Measurements from ENCODE around the gene LIMS2.

The LIMS2 gene

DNA sequence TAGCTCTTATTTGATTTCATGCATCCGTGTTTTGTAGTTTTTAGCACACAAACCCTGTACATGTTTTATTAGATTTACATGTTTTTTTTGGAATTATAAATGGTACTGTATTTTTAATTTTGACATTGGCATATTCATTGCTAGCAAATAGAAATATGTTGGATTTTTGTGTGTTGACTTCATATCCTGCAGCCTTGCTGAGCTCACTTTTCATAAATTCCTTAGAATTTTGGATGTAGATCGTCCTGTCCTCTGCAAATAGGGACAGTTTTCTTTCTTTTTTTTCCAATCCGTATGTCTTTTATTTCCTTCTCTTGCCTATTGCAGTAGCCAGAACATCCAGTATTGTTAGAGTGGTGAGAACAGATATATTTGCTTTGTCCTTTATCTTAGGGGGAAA is 76.1 kb downstream of the LIMS2 start:
- Histone ChIP-seq H3K4me1 (ENCODE audit: control insufficient read depth, low read depth, low read length) (no peaks in the 10 kb centered on the region), H3K27me3 (ENCODE audit: control insufficient read depth, insufficient read depth, low read length) (no peaks in the 10 kb centered on the region), H3K9me3 (ENCODE audit: control insufficient read depth, low read depth, low read length) (no peaks in the 10 kb centered on the region), H3K36me3 (ENCODE audit: control insufficient read depth, low read depth, low read length) (no peaks in the 10 kb centered on the region), H3K9ac (ENCODE audit: low read length) (no peak overlapping the region), H3K4me3 (ENCODE audit: low read length) (no peak overlapping the region), H3K27ac (ENCODE audit: low read length) (no peak overlapping the region)

DNA sequence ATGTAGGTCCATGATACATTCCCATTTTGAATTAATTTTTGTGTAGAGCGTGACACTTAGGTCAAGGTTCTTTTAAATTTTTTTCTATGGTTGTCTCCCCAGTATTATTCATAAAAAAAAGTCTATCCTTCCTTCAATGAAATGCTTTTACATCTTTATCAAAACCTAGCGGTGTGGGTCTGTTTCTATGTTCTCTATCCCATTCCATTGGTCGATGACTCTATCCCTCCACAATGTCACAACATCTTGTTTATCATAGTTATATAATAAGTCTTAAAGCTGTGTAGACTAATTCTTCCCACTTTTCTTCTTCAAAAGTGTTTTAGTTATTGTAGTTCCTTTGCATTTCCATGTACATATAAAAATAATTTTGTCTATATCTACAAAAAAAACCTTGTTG is 76.6 kb downstream of the LIMS2 start:
- H3K27me3 ChIP-seq (ENCODE audit: control insufficient read depth, insufficient read depth, low read length): no peaks in the 10 kb centered on the region
- no peaks in the 10 kb centered on the region for H3K36me3 ChIP-seq (ENCODE audit: control insufficient read depth, low read depth, low read length)
- H3K9me3 ChIP-seq (ENCODE audit: control insufficient read depth, low read depth, low read length): no peaks in the 10 kb centered on the region
- H3K4me1 ChIP-seq (ENCODE audit: control insufficient read depth, low read depth, low read length): no peaks in the 10 kb centered on the region
- H3K27ac ChIP-seq (ENCODE audit: low read length): no peak overlapping the region
- no peak overlapping the region for H3K4me3 ChIP-seq (ENCODE audit: low read length)
- no peak overlapping the region for H3K9ac ChIP-seq (ENCODE audit: low read length)

DNA sequence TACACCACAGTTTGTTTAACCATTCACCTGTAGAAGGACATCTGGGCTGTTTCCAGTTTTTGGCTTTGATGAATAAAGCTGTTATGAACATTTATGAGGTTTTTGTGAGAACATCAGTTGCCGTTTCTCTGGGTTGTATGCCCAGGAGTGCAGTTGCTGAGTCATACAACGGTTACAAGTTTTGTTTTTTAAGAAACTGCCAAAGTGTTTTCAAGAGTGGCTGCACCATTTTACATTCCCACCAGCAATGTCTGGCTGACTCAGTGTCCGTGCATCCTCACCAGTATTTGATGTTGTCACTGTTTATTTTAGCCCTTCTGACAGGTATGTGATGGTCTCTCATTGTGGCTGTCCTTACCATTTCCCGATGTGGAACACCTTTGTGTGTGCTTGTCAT is 77.3 kb downstream of the LIMS2 start:
- no peak overlapping the region for H3K27ac ChIP-seq (ENCODE audit: low read length)
- H3K9ac ChIP-seq (ENCODE audit: low read length): no peak overlapping the region
- no peaks in the 10 kb centered on the region for H3K36me3 ChIP-seq (ENCODE audit: control insufficient read depth, low read depth, low read length)
- H3K27me3 ChIP-seq (ENCODE audit: control insufficient read depth, insufficient read depth, low read length): no peaks in the 10 kb centered on the region
- H3K9me3 ChIP-seq (ENCODE audit: control insufficient read depth, low read depth, low read length): no peaks in the 10 kb centered on the region
- no peak overlapping the region for H3K4me3 ChIP-seq (ENCODE audit: low read length)
- H3K4me1 ChIP-seq (ENCODE audit: control insufficient read depth, low read depth, low read length): no peaks in the 10 kb centered on the region

DNA sequence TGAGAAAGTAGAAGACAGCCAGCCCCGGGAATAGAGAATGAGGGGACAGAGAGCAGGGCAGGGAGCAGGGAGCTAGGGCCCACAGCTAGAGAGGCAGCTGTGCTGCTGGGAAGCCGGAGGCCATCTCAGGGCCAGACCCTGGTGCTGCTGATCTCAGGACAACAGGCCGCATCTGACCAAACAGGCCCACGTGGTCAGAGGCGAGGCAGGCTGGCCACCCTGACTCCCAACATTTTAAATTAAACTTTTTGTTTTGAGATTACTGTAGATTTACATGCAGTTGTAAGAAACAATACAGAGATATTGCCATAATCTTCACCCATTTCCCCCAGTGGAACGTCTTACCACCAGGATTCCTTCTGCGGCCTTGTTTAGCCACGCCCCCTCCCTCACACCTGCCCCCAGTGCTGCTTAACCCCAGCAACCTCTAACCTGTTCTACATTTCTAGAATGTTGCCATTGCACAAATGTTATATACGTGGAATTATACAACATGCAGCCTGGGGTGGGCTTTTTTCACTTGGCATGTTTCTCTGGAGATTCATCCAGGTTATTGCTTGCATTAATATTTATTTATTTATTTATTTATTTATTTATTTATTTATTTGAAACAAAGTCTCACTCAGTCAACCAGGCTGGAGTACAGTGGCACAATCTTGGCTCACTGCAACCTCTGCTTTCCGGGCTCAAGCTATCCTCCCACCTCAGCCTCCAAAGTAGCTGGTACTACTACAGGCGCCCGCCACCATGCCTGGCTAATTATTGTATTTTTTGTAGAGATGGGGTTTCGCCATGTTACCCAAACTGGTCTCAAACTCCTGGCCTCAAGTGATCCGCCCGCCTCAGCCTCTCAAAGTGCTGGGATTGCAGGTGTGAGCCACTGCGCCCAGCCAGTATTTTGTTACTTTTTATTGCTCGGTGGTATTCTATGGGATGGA is 78.0 kb downstream of the LIMS2 start:
- Histone ChIP-seq H3K4me3 (ENCODE audit: low read length) (no peak overlapping the region), H3K36me3 (ENCODE audit: control insufficient read depth, low read depth, low read length) (no peaks in the 10 kb centered on the region), H3K9ac (ENCODE audit: low read length) (no peak overlapping the region), H3K27ac (ENCODE audit: low read length) (no peak overlapping the region), H3K4me1 (ENCODE audit: control insufficient read depth, low read depth, low read length) (no peaks in the 10 kb centered on the region), H3K9me3 (ENCODE audit: control insufficient read depth, low read depth, low read length) (no peaks in the 10 kb centered on the region), H3K27me3 (ENCODE audit: control insufficient read depth, insufficient read depth, low read length) (no peaks in the 10 kb centered on the region)

DNA sequence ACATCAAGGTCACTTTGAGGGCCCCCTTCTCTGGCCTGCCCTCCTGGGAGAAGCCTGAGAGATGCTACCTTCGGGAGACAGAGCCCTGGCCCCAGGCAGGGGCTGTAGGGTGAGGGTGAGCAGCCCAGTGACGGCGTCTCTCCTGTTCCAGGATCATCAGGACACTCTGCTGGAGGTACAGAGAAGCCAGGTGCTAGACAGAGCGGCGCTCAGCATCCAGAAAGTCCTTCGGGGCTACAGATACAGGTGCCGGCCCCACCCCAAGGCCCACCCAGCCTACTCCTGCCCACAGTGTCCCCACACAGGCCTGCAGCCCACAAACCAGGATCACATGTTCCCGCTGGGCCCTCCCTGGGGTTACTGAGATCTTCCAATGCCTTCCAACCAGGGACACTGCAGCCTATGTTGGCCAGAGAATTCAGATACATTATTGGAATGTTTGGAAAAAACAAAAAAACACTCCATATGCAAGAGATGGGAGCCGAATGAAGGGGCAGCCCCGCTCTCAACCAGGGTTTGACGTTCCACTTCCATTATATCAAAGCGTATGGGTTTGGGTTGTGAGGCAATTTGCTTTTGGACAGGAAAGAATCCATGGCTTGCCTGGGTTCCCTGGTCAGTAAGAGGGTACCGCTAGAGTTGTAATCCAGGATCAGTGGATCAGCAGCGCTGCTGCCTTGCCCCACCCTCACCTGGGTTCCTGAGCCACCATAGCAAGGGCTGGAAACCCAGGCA is 78.9 kb downstream of the LIMS2 start:
- H3K27ac ChIP-seq (ENCODE audit: low read length): no peak overlapping the region
- no peaks in the 10 kb centered on the region for H3K27me3 ChIP-seq (ENCODE audit: control insufficient read depth, insufficient read depth, low read length)
- H3K4me3 ChIP-seq (ENCODE audit: low read length): no peak overlapping the region
- no peaks in the 10 kb centered on the region for H3K4me1 ChIP-seq (ENCODE audit: control insufficient read depth, low read depth, low read length)
- no peaks in the 10 kb centered on the region for H3K9me3 ChIP-seq (ENCODE audit: control insufficient read depth, low read depth, low read length)
- H3K36me3 ChIP-seq (ENCODE audit: control insufficient read depth, low read depth, low read length): no peaks in the 10 kb centered on the region
- H3K9ac ChIP-seq (ENCODE audit: low read length): no peak overlapping the region

DNA sequence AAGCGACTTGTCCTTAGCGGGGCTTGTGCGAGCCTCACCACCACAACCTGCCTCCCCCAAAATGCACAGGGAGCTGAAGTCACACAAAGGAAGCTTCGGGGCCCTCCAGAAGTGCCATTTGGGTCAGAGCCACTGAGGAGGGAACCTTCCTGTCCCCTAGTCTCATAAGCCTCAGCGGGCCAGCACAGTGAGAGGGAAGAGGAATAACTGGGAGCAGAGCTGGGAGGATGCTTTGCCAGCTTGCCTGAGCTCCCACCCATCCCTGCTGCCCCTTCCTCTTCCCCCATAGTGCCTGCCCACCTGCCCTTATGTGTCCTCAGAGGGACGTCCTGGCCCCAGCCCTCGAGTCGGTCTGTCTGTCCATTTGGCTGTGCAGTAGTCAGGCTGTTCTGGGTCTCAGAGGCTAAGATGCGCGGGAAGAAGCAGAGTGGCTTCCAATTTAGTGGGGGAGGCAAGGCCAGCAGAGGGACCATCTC is 81.2 kb downstream of the LIMS2 start:
- H3K4me3 ChIP-seq (ENCODE audit: low read length): no peak overlapping the region
- no peaks in the 10 kb centered on the region for H3K4me1 ChIP-seq (ENCODE audit: control insufficient read depth, low read depth, low read length)
- no peaks in the 10 kb centered on the region for H3K27me3 ChIP-seq (ENCODE audit: control insufficient read depth, insufficient read depth, low read length)
- no peaks in the 10 kb centered on the region for H3K36me3 ChIP-seq (ENCODE audit: control insufficient read depth, low read depth, low read length)
- H3K27ac ChIP-seq (ENCODE audit: low read length): no peak overlapping the region
- H3K9ac ChIP-seq (ENCODE audit: low read length): no peak overlapping the region
- no peaks in the 10 kb centered on the region for H3K9me3 ChIP-seq (ENCODE audit: control insufficient read depth, low read depth, low read length)

DNA sequence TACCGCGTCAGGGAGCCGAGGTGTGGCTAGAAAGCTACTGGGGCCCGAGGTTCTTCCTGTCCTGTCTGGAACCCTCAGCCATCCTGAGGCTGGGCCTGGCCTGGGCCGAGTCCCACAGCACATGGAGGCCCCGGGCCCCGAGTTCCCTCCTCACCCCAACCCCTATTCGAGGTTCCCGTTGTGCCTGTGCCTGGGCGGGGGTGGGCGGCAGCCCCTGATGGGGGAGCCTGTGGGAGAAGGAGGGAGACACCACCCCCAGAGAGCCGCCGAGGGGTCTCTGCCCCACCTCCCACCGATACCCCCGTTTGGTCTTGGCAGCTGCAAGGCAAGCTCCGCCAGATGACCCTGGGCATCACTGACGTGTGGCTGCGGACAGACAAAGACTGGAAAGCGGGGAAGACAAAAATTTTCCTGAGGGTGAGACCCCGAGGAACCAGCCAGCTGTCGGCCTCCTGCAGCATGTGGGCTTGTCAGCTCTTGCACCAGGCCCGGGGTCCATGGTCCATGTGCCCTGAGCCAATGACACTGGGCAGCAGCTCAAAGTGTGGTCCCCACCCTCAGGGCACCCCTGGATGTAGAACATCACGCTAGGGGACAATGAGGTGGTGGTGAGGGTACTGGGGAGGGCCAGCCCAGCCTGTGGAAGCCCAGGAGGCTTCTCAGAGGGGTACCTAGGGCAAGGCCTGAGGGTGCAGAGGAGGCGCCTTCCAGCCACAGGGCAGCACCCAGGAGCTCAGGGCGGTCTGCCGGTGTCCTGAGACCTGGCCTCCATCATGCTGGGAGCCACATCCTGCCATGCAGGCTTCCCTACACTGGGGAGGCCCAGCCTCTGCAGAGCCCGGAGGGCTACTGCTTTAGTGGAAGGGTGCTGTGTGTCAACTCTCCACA is 81.9 kb downstream of the LIMS2 start:
- no peak overlapping the region for H3K9ac ChIP-seq (ENCODE audit: low read length)
- H3K9me3 ChIP-seq (ENCODE audit: control insufficient read depth, low read depth, low read length): no peaks in the 10 kb centered on the region
- H3K36me3 ChIP-seq (ENCODE audit: control insufficient read depth, low read depth, low read length): no peaks in the 10 kb centered on the region
- no peak overlapping the region for H3K27ac ChIP-seq (ENCODE audit: low read length)
- H3K27me3 ChIP-seq (ENCODE audit: control insufficient read depth, insufficient read depth, low read length): no peaks in the 10 kb centered on the region
- H3K4me1 ChIP-seq (ENCODE audit: control insufficient read depth, low read depth, low read length): no peaks in the 10 kb centered on the region
- no peak overlapping the region for H3K4me3 ChIP-seq (ENCODE audit: low read length)

DNA sequence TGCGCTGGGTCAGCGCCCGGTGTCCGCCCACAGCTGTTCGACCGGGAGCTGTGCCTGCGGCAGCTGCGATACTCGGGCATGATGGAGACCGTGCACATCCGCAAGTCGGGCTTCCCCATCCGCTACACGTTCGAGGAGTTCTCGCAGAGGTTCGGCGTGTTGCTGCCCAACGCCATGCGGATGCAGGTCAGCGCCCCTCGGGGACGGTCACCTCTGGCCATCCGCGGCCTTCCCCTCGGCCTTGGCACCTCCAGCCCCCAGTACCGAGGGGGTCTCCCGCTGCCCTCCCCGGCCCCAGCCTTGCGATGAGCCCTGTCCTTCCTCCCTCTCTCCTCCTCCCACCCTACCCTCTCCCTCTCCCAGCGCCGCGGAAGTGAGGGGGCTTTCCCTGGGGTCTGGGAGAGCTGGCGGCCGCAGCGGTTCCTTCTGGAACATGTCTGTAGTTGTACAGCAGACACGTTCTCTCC is 82.5 kb downstream of the LIMS2 start:
- H3K4me3 ChIP-seq (ENCODE audit: low read length): no peak overlapping the region
- H3K9ac ChIP-seq (ENCODE audit: low read length): no peak overlapping the region
- no peak overlapping the region for H3K27ac ChIP-seq (ENCODE audit: low read length)
- H3K36me3 ChIP-seq (ENCODE audit: control insufficient read depth, low read depth, low read length): no peaks in the 10 kb centered on the region
- H3K9me3 ChIP-seq (ENCODE audit: control insufficient read depth, low read depth, low read length): no peaks in the 10 kb centered on the region
- H3K27me3 ChIP-seq (ENCODE audit: control insufficient read depth, insufficient read depth, low read length): no peaks in the 10 kb centered on the region
- H3K4me1 ChIP-seq (ENCODE audit: control insufficient read depth, low read depth, low read length): no peaks in the 10 kb centered on the region

DNA sequence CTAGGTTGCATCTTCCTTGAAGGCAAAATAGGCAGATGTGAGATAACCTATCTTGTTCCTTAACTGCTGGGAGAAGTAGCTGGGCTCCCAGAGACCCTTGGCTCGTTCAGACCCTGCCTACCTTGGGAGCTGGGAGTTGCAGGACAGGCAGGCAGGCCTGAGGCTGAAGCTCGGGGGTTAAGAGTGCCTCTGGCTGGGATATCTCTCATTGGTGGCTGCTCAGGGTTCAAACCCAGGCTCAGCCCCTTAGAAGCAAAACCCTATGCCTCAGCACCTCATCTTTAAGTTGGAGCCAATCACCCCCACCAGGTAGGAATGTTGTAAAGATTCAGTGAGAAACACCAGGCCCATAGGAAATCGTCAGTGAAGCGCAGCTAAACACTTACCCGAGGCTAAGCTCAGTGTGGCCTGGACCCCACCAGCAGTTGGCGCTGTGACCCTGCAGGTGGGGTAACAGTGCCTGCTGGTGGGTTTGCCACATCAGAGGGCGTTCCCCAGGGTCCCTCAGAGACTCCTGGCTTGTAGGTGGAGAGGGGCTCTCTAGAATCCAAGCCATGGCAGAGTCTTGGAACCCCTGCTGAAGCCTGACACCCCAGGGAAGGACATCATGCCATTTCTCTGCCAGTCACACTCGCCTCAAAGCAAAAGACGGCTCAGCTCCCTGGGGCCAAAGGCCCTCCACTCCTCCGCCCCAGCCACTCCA is 84.0 kb downstream of the LIMS2 start:
- no peaks in the 10 kb centered on the region for H3K36me3 ChIP-seq (ENCODE audit: control insufficient read depth, low read depth, low read length)
- H3K9ac ChIP-seq (ENCODE audit: low read length): no peak overlapping the region
- no peaks in the 10 kb centered on the region for H3K4me1 ChIP-seq (ENCODE audit: control insufficient read depth, low read depth, low read length)
- no peaks in the 10 kb centered on the region for H3K9me3 ChIP-seq (ENCODE audit: control insufficient read depth, low read depth, low read length)
- no peak overlapping the region for H3K4me3 ChIP-seq (ENCODE audit: low read length)
- H3K27me3 ChIP-seq (ENCODE audit: control insufficient read depth, insufficient read depth, low read length): no peaks in the 10 kb centered on the region
- no peak overlapping the region for H3K27ac ChIP-seq (ENCODE audit: low read length)

DNA sequence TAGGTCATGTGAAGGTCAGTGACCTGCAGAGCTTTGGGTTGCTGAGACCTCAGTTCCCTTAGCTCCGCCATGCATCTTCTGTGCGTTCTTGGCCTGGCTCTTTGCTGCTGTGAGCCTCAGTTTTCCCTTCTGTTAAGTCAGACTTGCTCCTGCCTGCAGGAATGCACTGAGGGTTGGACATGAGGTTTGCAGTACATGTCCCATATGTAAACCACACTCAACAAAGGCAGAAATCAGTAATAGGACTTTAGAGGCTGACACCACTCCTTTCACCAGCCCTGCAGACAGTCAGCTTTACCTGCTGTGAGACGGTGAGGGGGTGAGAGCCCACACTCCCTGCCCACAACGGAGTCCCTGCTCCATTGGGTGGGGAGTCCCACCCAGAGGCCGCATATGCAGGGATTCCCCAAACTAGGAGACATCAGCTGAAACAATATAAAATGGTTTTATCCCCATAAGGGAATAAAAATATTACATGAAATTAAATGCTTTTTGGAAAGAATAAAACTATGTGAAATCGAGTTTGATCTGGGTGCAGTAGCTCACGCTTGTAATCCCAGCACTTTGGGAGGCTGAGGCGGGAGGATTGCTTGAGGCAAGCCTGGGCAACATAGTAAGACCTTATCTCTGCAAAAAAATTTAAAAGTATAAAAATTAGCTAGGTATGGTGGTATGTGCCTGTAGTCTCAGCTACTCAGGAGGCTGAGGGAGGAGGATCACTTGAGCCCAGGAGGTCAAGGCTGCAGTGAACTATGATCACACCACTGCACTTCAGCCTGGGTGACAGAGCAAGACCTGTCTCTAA is 84.7 kb downstream of the LIMS2 start:
- Histone ChIP-seq H3K9me3 (ENCODE audit: control insufficient read depth, low read depth, low read length) (no peaks in the 10 kb centered on the region), H3K27ac (ENCODE audit: low read length) (no peak overlapping the region), H3K36me3 (ENCODE audit: control insufficient read depth, low read depth, low read length) (no peaks in the 10 kb centered on the region), H3K4me1 (ENCODE audit: control insufficient read depth, low read depth, low read length) (peaks cover 2% of the 10 kb centered on the region), H3K27me3 (ENCODE audit: control insufficient read depth, insufficient read depth, low read length) (no peaks in the 10 kb centered on the region), H3K9ac (ENCODE audit: low read length) (no peak overlapping the region), H3K4me3 (ENCODE audit: low read length) (no peak overlapping the region)
